OCI-LY7 (cell line): ENCODE results near the gene TSNAXIP1.

ENCODE experiments used
- CTCF ChIP-seq: fragments of 200-600 bp; sonication (generic); conservative IDR thresholded peaks from 2 replicates; pipeline ENCODE4 v1.5.1; 2014; ENCODE audit warnings: mild to moderate bottlenecking, antibody characterized with exemption, low read length, moderate library complexity, mixed read lengths
- EZH2phosphoT487 ChIP-seq: fragments of 200-600 bp; sonication (generic); IDR thresholded peaks from 2 replicates; pipeline ENCODE4 v1.6.1; 2018; ENCODE audit warnings: low read depth, borderline replicate concordance, mild to moderate bottlenecking, mixed run types, antibody characterized with exemption, low read length, moderate library complexity, mixed read lengths

GRCh38 chr16:67763066-67763465 lies 43.6 kb upstream of the TSNAXIP1 start:
- TF ChIP-seq CTCF (no peak), EZH2phosphoT487 (no peak)
